Adrenal gland (tissue), 12 donors: Measurements from ENCODE around the gene TCF7L1. TPM values are rescaled to one million over a fixed set of nuclear protein-coding genes. Genes with fewer than 3 reads are reported as not detected.

Source experiments
- DNase-seq, 7 donors: peaks; one replicate each; pipeline ENCODE4 v3.0.0-alpha.2; 2019 to 2020
- H3K27ac ChIP-seq, 5 donors: fragments of 200-600 bp; sonication (generic) in 4 of 5; 1 replicate in 3 of 5; 2 replicates in 2 of 5; pipeline versions ENCODE4 v1.5.1 to v1.8.0; 2016 to 2020; ENCODE audit warnings: mild to moderate bottlenecking in 1 of 5
- H3K27me3 ChIP-seq: fragments of 200-600 bp; 2 replicates; pipeline ENCODE4 v1.8.0; 2021
- H3K36me3 ChIP-seq, 2 donors: fragments of 200-600 bp; replicated peaks in 1 of 2; 1 replicate in 1 of 2; 2 replicates in 1 of 2; pipeline versions ENCODE4 v1.5.1 to v1.8.0; 2018 to 2022
- H3K4me1 ChIP-seq, 2 donors: fragments of 200-600 bp; replicated peaks in 1 of 2; 1 replicate in 1 of 2; 2 replicates in 1 of 2; pipeline versions ENCODE4 v1.5.1 to v1.8.0; 2018 to 2021
- H3K4me3 ChIP-seq, 4 donors: fragments of 200-600 bp; sonication (generic) in 3 of 4; one replicate each; pipeline ENCODE4 v1.5.1; 2016 to 2018
- H3K9me3 ChIP-seq, 3 donors: fragments of 200-600 bp; sonication (generic) in 1 of 3; replicated peaks in 1 of 3; 1 replicate in 2 of 3; 2 replicates in 1 of 3; pipeline versions ENCODE4 v1.5.1 to v1.8.0; 2016 to 2021
- CTCF ChIP-seq, 6 experiments: fragments of 450-650 bp in 4 of 6; fragments of 200-600 bp in 2 of 6; sonication (generic) in 1 of 6; IDR thresholded peaks; 1 replicate in 5 of 6; 2 replicates in 1 of 6; pipeline versions ENCODE4 v1.5.1 to v1.8.0; 2016 to 2021; ENCODE audit warnings: antibody characterized with exemption in 6 of 6, mild to moderate bottlenecking in 2 of 6, moderate library complexity in 1 of 6
- POLR2A ChIP-seq, 2 donors: fragments of 450-650 bp; IDR thresholded peaks; one replicate each; pipeline ENCODE4 v1.6.1; 2017; ENCODE audit warnings: antibody characterized with exemption in 2 of 2, mild to moderate bottlenecking in 2 of 2, moderate library complexity in 1 of 2
- whole genome bisulfite sequencing, 4 donors: extraction: QIAGEN DNeasy Blood & Tissue Kit in 2 of 4; methylation state at CpG; one replicate each; pipeline versions ENCODE4 v1.1.5 to v1.1.7; 2013 to 2017; 5-methylcytosine and 5-hydroxymethylcytosine counted together
- intact Hi-C, 2 donors: fragments of 100-400 bp; cut with DNase I; formaldehyde crosslinking; loops; one replicate each; pipeline versions ENCODE4 v1.14.1 to v1.15.0; 2022 to 2023
- polyA plus RNA-seq, 3 donors: library from polyadenylated mRNA; stranded (reverse); fragments of 200-250 nt in 2 of 3; fragments of 350-450 nt in 1 of 3; fragmentation: Illumina TruSeq in 1 of 3; extraction: RNeasy Lipid Tissue Mini Kit (QIAGEN cat#74804) in 1 of 3; gene quantifications; one replicate each; pipeline ENCODE4 v1.2.3, GENCODE V29; 2013 to 2014
- total RNA-seq, 9 donors: library from RNA; depleted of rRNA in 4 of 9; stranded (reverse); fragments of >200 nt in 4 of 9; fragments of 120-200 nt in 1 of 9; fragmentation: NEBNext Ultra II Directional in 1 of 9; extraction: Animal tissue kit (Norgen Biotek cat#: 25700) in 1 of 9; gene quantifications; one replicate each; pipeline versions ENCODE4 v1.1.0 to v1.2.4, GENCODE V29; 2013 to 2023
- donor health status: healthy with polysubstance abuse.
- donor health status: Bipolar disorder and iron deficiency.
- donor health status: DM: yes; HTN: yes; CAD: no.
- donor health status: DM: no; HTN: no; CAD: no.
- donor health status: DM: no; HTN: no; CAD: no.
- donor health status: DM: yes; HTN: yes; CAD: no.

The TCF7L1 gene
- total and polyA plus RNA-seq, 12 donors: 0.36 to 8.9 (median 3.2) TPM

- H3K4me1 ChIP-seq: no peaks in the 10 kb centered on the region
- no peaks in the 10 kb centered on the region for H3K36me3 ChIP-seq
- H3K9me3 ChIP-seq: no peaks in the 10 kb centered on the region
- no peaks in the 10 kb centered on the region for H3K27me3 ChIP-seq
- no peak overlapping the region for H3K27ac ChIP-seq
- intact Hi-C loops: no loop called here
- H3K4me3 ChIP-seq: no peak overlapping the region
- DNase-seq: no peak
- 75 to 100% (median 95%) methylated on average over 2 of the region's 2 CpGs for WGBS, 4 donors
- no peak for TF ChIP-seq CTCF (IDR thresholded peaks at IDR 0.05)
- TF ChIP-seq POLR2A (IDR thresholded peaks at IDR 0.05): no peak
Measured at GRCh38 chr2:85234868-85235267, 101.7 kb downstream of the TCF7L1 start.

DNA sequence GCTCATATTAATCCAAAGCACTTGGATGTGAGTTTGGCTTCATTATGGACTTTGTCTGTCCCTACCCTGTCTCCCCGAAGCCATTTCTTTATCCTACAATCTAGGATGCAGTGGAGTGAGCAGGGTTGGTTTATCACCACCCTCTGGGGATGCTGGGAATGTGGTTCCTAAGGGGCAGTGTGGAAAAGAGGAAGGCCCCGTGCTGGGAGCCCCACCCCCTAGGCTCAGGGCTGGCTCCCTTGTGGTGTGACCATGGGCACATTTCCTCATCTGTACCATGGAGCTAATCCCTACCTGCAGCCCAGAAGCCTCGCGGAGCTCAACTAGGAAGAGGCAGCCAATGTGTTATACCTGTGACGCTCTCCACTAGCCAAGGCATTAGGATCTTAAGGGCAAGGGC, 102.1 kb downstream of the TCF7L1 start:
- no peak for DNase-seq
- no peak for TF ChIP-seq POLR2A (IDR thresholded peaks at IDR 0.05)
- no peak for TF ChIP-seq CTCF (IDR thresholded peaks at IDR 0.05)
- intact Hi-C loops: no loop called here
- no peaks in the 10 kb centered on the region for H3K9me3 ChIP-seq
- no peaks in the 10 kb centered on the region for H3K27me3 ChIP-seq
- H3K36me3 ChIP-seq: no peaks in the 10 kb centered on the region
- 81 to 92% (median 86%) methylated on average over 5 of the region's 5 CpGs for WGBS, 4 donors
- no peak overlapping the region for H3K27ac ChIP-seq
- no peak overlapping the region for H3K4me3 ChIP-seq
- H3K4me1 ChIP-seq: peaks cover 0 to 4% of the 10 kb centered on the region in 2 donors

- intact Hi-C loops: no loop called here
- 64 to 80% (median 70%) methylated on average over 3 of the region's 3 CpGs for WGBS, 4 donors
- no peak overlapping the region for H3K27ac ChIP-seq
- no peaks in the 10 kb centered on the region for H3K9me3 ChIP-seq
- H3K27me3 ChIP-seq: no peaks in the 10 kb centered on the region
- TF ChIP-seq POLR2A (IDR thresholded peaks at IDR 0.05): no peak
- no peak for TF ChIP-seq CTCF (IDR thresholded peaks at IDR 0.05)
- peaks cover 0 to 11% of the 10 kb centered on the region in 2 donors for H3K4me1 ChIP-seq
- H3K4me3 ChIP-seq: no peak overlapping the region
- DNase-seq: no peak
- no peaks in the 10 kb centered on the region for H3K36me3 ChIP-seq
Measured at GRCh38 chr2:85236084-85236483, 102.9 kb downstream of the TCF7L1 start.

DNA sequence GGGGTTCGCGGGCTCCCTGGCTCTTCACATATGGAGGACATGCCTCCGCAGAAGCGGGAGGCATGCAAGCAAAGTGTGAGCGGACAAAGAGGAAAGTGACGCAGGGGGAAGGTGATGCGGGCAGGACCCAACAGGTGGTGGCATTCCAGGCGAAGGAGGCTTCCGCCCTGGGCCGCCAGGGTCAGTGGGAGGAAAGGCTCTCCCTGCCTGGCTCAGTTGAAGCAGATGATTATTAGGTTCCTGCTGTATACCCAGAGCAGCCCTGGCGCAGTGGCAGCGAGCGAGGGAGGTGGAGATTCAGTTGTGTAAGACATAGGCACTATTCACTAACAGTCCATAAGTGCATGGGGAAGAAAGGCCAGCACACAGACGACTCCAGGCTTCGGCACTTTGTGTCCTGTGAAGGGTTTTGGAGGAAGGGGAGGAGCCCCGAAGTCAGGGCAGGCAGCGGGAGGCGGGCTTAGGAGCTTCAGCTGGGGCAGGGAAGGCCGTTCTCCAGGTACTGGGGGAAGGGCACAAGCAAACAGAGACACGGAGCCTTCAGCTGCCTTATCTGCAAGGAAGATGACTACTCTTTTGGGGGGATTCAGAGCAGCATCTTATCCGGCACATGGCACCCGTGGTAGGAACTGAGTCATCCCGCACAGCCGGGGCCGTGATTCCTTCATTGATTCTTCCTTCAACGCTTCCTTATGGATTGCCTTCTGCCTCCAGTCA, 104.8 kb downstream of the TCF7L1 start:
- 71 to 81% (median 79%) methylated on average over 26 of the region's 26 CpGs for WGBS, 4 donors
- no peaks in the 10 kb centered on the region for H3K9me3 ChIP-seq
- H3K36me3 ChIP-seq: no peaks in the 10 kb centered on the region
- H3K4me3 ChIP-seq: no peak overlapping the region
- H3K27ac ChIP-seq: no peak overlapping the region
- DNase-seq: no peak
- H3K27me3 ChIP-seq: no peaks in the 10 kb centered on the region
- TF ChIP-seq POLR2A (IDR thresholded peaks at IDR 0.05) (no peak), CTCF (IDR thresholded peaks at IDR 0.05) (no peak)
- peaks cover 0 to 17% of the 10 kb centered on the region in 2 donors for H3K4me1 ChIP-seq
- intact Hi-C loops: no loop called here
